Ishikawa (cell line): ENCODE measurements around the gene C2orf92.

Source experiments
- CEBPB ChIP-seq: IDR thresholded peaks from 2 replicates; pipeline ENCODE4 v1.6.1; 2012
- CREB1 ChIP-seq: IDR thresholded peaks from 2 replicates; pipeline ENCODE4 v1.6.1; 2012; ENCODE audit warnings: low read depth
- EGR1 ChIP-seq: IDR thresholded peaks from 2 replicates; pipeline ENCODE4 v1.6.1; 2012
- EP300 ChIP-seq: IDR thresholded peaks from 2 replicates; pipeline ENCODE4 v1.6.1; 2012; ENCODE audit warnings: borderline replicate concordance
- FOXM1 ChIP-seq: IDR thresholded peaks from 2 replicates; pipeline ENCODE4 v1.6.1; 2012; ENCODE audit warnings: low read depth, borderline replicate concordance
- MAX ChIP-seq: IDR thresholded peaks from 2 replicates; pipeline ENCODE4 v1.6.1; 2012
- NFIC ChIP-seq: IDR thresholded peaks from 2 replicates; pipeline ENCODE4 v1.6.1; 2012
- RAD21 ChIP-seq: IDR thresholded peaks from 2 replicates; pipeline ENCODE4 v1.6.1; 2012; ENCODE audit warnings: low read depth
- REST ChIP-seq: IDR thresholded peaks from 2 replicates; pipeline ENCODE4 v1.6.1; 2012; ENCODE audit warnings: low read depth, mild to moderate bottlenecking
- TAF1 ChIP-seq: IDR thresholded peaks from 2 replicates; pipeline ENCODE4 v1.6.1; 2012; ENCODE audit warnings: low read depth, mild to moderate bottlenecking
- TCF12 ChIP-seq: IDR thresholded peaks from 2 replicates; pipeline ENCODE4 v1.6.1; 2012; ENCODE audit warnings: low read depth
- TEAD4 ChIP-seq: IDR thresholded peaks from 2 replicates; pipeline ENCODE4 v1.6.1; 2012
- USF1 ChIP-seq: IDR thresholded peaks from 2 replicates; pipeline ENCODE4 v1.6.1; 2012
- YY1 ChIP-seq: IDR thresholded peaks from 2 replicates; pipeline ENCODE4 v1.6.1; 2012; ENCODE audit warnings: low read depth
- ZBTB7A ChIP-seq: IDR thresholded peaks from 2 replicates; pipeline ENCODE4 v1.6.1; 2012; ENCODE audit warnings: low read depth

C2orf92 gene

GRCh38 chr2:97695744-97696143, 26.2 kb downstream of the C2orf92 start:
- no peak for TF ChIP-seq RAD21
- TF ChIP-seq CEBPB: peak; percentile 24; the same call in 1 of the 2 replicates
- no peak for TF ChIP-seq TEAD4

GRCh38 chr2:97697252-97698235, 28.0 kb downstream of the C2orf92 start:
- TF ChIP-seq YY1 (0 out of 2 replicates have a peak, but pooled peaks have one; percentile 64), RAD21 (peak; percentile 99), USF1 (no peak), NFIC (no peak), TAF1 (no peak)

- no peak for TF ChIP-seq USF1
- no peak for TF ChIP-seq YY1
Observed at GRCh38 chr2:97698530-97698929, 29.0 kb downstream of the C2orf92 start.

- no peak for TF ChIP-seq YY1
- peak; percentile 62 for TF ChIP-seq MAX
- TF ChIP-seq RAD21: peak; percentile 55; the same call in 1 of the 2 replicates
- TF ChIP-seq EP300: no peak
- TF ChIP-seq EGR1: 0 out of 2 replicates have a peak, but pooled peaks have one; percentile 14
- TF ChIP-seq NFIC: no peak
Observed at GRCh38 chr2:97699765-97700444, 30.4 kb downstream of the C2orf92 start.

- TF ChIP-seq MAX (no peak), RAD21 (no peak), FOXM1 (no peak), EP300 (no peak), TAF1 (no peak), ZBTB7A (no peak), TCF12 (no peak), TEAD4 (no peak), EGR1 (no peak)
Observed at GRCh38 chr2:97701186-97701585, 31.7 kb downstream of the C2orf92 start.

GRCh38 chr2:97701851-97702465, 32.4 kb downstream of the C2orf92 start:
- TF ChIP-seq TAF1: no peak
- TF ChIP-seq EGR1: no peak
- no peak for TF ChIP-seq EP300
- no peak for TF ChIP-seq FOXM1
- no peak for TF ChIP-seq MAX
- no peak for TF ChIP-seq CEBPB
- no peak for TF ChIP-seq TCF12
- no peak for TF ChIP-seq TEAD4
- no peak for TF ChIP-seq YY1

- TF ChIP-seq YY1 (no peak), FOXM1 (no peak), TAF1 (no peak), EGR1 (no peak), CEBPB (no peak), TCF12 (no peak), MAX (no peak), REST (no peak), NFIC (no peak), TEAD4 (no peak), ZBTB7A (no peak), RAD21 (no peak), USF1 (no peak), CREB1 (no peak), EP300 (no peak)
Observed at GRCh38 chr2:97702731-97703470, 33.4 kb downstream of the C2orf92 start.
